AG10803 (cell line): ENCODE results near the gene MYO1A.
A peak's percentile ranks its signal among the peaks of the same experiment; 100 is the strongest.
"Not testable (repeated sequence)": the region's sequence is repeated elsewhere in the genome, so short reads cannot be mapped to it uniquely, and the experiment has no call there.

Source experiments
- DNase-seq: peaks from one replicate; pipeline ENCODE4 v3.0.0; 2010; ENCODE audit warnings: low read depth
- H3K4me3 ChIP-seq: 2 replicates; pipeline ENCODE4 v1.5.1; 2011; ENCODE audit warnings: mild to moderate bottlenecking, low read length, control low read depth
- CTCF ChIP-seq: conservative IDR thresholded peaks from 2 replicates; pipeline ENCODE4 v1.5.1; 2011; ENCODE audit warnings: mild to moderate bottlenecking, low read length, control low read depth, inconsistent platforms

The MYO1A gene

GRCh38 chr12:56989861-56990610, 59.9 kb downstream of the MYO1A start:
- H3K4me3 ChIP-seq: no peak overlapping the region
- DNase-seq: no peak
- no peak for TF ChIP-seq CTCF

GRCh38 chr12:56988207-56988739, 61.7 kb downstream of the MYO1A start:
- DNase-seq: no peak
- no peak overlapping the region for H3K4me3 ChIP-seq
- no peak for TF ChIP-seq CTCF

DNA sequence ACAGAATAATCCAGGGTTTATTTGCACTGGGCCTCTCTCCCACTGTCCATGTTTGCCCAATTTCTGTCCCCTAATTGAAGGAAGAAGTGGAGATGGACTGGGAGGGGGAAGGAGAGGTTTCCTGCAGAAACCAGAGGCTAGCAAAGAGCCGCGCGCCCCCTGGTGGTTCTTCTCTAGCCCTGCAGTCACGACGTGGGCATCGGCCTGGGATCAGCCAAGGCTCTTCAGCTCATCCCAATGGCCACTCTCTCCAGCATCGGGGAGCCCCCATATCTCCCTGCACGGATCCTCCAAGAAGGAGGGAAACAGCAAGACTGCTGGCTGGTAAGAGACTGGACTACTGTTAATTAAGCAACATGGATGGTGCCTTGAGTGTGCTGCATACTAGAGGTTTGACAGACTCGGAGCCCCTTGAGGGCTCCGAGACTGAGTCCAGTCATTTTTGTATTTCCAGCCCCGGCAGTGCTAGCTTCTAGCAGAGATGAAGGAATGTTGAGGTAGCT, 62.3 kb downstream of the MYO1A start:
- peak; percentile 71 for DNase-seq
- no peak overlapping the region for H3K4me3 ChIP-seq
- TF ChIP-seq CTCF: peak; percentile 94

GRCh38 chr12:56987011-56987410, 62.9 kb downstream of the MYO1A start:
- DNase-seq: no peak
- H3K4me3 ChIP-seq: no peak overlapping the region
- TF ChIP-seq CTCF: no peak

- H3K4me3 ChIP-seq, DNase-seq: not testable (repeated sequence)
These were observed 64.2 kb downstream of the MYO1A start for GRCh38 chr12:56985714-56986113.

DNA sequence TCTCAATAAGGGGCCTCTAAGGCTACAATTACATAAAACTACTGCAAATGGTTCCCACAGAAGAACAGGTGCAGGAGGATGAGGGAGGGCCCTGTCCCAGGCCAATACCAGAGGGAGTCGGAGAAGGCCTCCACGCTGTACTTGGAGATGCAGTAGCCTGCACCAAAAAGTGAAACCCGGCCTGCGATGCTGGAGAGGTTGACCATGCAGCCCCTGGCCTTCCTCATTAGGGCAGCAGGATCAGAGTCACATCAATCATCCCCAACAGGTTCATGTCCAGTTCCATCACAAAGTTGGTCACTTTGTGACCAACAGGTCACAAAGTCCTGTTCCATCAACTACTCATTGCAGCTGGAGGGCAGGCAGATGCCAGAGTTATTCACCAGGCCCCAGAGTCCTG, 66.5 kb downstream of the MYO1A start:
- no peak overlapping the region for H3K4me3 ChIP-seq
- TF ChIP-seq CTCF: no peak
- DNase-seq: no peak

- not testable (repeated sequence) for H3K4me3 ChIP-seq, DNase-seq
These were observed 67.2 kb downstream of the MYO1A start for GRCh38 chr12:56982578-56983236.

DNA sequence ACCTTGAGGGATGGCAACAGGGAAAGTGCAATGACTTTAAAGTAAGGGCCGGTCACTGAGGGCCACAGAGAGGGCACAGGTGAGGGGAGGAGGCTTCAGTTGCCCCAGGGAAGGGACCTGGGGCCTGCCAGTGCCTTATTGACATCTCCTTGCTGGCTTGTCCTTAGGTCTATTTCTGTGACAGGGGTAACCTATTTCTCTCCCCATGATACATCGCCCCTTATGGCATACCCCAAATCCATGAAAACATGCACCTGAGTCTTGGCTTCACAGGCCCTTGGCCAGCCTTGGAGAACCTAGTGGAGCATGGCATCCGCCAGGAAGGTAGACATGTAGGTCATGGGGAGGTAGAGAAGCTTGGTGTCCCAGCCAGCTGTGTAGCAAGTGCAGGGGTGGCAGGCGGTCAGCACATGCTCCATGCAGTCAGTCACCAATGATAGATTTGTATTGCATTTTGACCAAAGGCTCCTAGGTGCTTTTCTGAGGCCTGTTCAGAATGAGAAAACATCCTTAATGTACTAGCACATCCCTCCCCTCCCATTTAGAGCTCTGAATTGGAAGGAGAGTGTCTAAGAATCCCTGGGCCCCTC, 68.9 kb downstream of the MYO1A start:
- no peak overlapping the region for H3K4me3 ChIP-seq
- TF ChIP-seq CTCF: no peak
- no peak for DNase-seq
